Kidney epithelial cell (primary cell): ENCODE measurements around the gene NARF. TPM values are rescaled to one million over a fixed set of nuclear protein-coding genes. Genes with fewer than 3 reads are reported as not detected.

Experiments used
- DNase-seq: peaks from one replicate; pipeline ENCODE4 v3.0.0-alpha.2; 2010; ENCODE audit warnings: low read depth
- H3K27me3 ChIP-seq: 2 replicates; pipeline ENCODE4 v1.6.0; 2011; ENCODE audit warnings: low read length; ENCODE audit not compliant: control insufficient read depth, insufficient read depth
- H3K36me3 ChIP-seq: 2 replicates; pipeline ENCODE4 v1.5.1; 2011; ENCODE audit warnings: low read length; ENCODE audit not compliant: control insufficient read depth, insufficient read depth
- H3K4me3 ChIP-seq: 2 replicates; pipeline ENCODE4 v1.5.1; 2011; ENCODE audit warnings: low read depth, mild to moderate bottlenecking, control low read depth, low read length
- total RNA-seq: library from RNA; depleted of rRNA; stranded (reverse); fragments of >200 nt; gene quantifications from 2 replicates; pipeline ENCODE4 v1.2.3, GENCODE V29; 2015
- TF ChIP-seq, protein P1 (sequence below): IDR thresholded peaks from 2 replicates; pipeline ENCODE4 v1.5.1; 2011; ENCODE audit warnings: mild to moderate bottlenecking, moderate library complexity, low read length, control low read depth, inconsistent platforms; ENCODE audit not compliant: insufficient read depth, poor library complexity, severe bottlenecking

The NARF gene
- total RNA-seq, 1 donor from 2014 or later, result 59.9 TPM

DNA sequence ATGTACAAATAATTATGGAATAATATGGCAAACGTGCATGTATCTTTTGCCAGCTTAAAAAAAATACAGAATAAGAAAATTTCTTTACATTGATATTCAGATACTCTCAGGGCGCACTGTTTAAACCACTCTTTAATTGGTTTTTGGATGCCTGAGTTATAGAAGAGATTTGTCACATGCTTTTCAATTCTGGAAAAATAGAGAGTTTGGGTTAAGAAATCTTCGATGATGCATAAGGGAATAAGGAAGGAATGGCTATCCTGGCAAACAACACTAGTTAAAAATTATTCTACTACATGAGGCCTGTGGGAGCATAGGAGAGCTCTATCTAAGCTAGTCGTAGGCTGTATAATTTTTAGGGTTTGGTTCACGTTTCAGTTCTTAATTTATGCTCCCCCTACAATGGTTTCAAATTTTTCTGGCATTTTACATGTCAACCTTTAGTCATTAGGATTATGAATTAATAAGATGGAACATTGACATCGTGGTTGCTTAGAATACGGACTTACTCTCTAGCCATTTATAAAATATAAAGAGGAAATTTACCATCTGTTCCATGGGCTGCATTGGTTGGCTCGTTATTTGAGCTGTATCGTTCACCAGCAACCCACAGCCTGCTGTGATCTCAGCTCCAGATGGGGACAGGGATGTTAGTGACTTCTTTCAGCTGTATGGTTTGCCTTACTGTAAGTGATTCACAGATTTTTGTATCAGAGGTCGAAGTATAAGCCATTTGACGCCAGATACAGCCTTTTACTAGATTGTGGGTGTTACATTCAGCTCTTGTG, 15.9 kb downstream of the NARF start:
- DNase-seq, result no peak
- Histone ChIP-seq H3K36me3 (no peaks in the 10 kb centered on the region), H3K27me3 (no peaks in the 10 kb centered on the region), H3K4me3 (no peak overlapping the region)
- TF ChIP-seq, protein P1, sequence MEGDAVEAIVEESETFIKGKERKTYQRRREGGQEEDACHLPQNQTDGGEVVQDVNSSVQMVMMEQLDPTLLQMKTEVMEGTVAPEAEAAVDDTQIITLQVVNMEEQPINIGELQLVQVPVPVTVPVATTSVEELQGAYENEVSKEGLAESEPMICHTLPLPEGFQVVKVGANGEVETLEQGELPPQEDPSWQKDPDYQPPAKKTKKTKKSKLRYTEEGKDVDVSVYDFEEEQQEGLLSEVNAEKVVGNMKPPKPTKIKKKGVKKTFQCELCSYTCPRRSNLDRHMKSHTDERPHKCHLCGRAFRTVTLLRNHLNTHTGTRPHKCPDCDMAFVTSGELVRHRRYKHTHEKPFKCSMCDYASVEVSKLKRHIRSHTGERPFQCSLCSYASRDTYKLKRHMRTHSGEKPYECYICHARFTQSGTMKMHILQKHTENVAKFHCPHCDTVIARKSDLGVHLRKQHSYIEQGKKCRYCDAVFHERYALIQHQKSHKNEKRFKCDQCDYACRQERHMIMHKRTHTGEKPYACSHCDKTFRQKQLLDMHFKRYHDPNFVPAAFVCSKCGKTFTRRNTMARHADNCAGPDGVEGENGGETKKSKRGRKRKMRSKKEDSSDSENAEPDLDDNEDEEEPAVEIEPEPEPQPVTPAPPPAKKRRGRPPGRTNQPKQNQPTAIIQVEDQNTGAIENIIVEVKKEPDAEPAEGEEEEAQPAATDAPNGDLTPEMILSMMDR, result no peak

DNA sequence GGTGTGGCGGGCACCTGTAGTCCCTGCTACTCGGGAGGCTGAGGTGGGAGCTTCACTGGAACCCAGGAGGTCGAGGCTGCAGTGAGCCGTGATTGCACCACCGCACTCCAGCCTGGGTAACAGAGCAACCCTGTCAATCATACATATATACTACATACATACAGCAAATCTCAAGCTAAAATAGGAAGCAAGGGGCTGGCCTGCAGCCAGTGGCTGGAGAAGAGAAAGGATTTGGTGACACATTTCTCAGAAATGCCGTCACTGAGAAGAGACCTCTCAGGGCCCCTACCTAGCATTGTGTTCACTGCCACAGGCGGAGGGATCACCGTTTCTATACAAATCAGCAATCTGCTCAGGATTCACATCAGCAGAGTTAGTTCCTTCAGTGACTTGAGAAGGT, 16.9 kb downstream of the NARF start:
- TF ChIP-seq, protein P1, result no peak
- Histone ChIP-seq H3K27me3 (no peaks in the 10 kb centered on the region), H3K4me3 (no peak overlapping the region), H3K36me3 (peaks cover 1% of the 10 kb centered on the region)
- no peak for DNase-seq

DNA sequence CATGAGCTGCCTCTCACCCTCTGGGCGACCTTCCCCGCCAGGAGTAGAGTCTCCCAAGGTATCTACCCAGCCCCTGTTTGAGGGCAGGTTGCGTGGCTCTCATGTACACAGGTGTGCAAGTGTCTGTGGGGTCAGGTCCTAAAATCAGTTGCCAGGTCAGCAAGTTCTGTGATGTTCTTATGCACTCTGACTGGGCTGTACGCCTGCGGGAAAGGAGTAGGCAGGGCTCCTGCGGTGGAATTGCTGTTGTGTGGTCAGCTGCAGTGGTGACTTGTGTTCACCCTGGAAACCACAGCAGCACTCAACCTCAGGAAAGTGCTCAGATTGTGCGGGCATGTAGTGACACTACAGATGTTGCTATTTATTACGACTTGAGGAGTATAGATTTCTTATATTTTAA, 19.4 kb downstream of the NARF start:
- TF ChIP-seq, protein P1, result no peak
- peaks cover 1% of the 10 kb centered on the region for H3K36me3 ChIP-seq
- no peak overlapping the region for H3K4me3 ChIP-seq
- no peak for DNase-seq
- no peaks in the 10 kb centered on the region for H3K27me3 ChIP-seq

DNA sequence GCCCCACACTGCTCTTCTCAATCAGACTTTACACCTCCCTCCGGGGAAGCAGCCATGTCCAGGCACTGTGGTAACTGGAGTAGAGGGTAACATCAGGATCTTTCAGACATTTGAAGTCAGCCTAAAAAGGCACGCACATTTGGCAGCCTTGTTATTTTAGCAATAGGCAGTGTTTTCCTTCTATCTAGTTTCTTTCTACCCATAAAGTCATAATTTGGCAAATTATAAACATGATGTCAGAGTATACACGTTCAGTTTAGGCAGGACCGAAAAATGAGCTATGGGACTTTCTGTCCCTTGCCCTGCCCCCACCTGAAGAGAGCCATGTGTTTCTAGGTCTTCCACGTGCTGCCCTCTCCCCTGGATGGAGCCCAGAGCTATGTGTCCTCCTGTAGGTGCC, 21.1 kb downstream of the NARF start:
- H3K36me3 ChIP-seq, result peaks cover 1% of the 10 kb centered on the region
- no peak overlapping the region for H3K4me3 ChIP-seq
- TF ChIP-seq, protein P1, result no peak
- no peaks in the 10 kb centered on the region for H3K27me3 ChIP-seq
- DNase-seq, result no peak

DNA sequence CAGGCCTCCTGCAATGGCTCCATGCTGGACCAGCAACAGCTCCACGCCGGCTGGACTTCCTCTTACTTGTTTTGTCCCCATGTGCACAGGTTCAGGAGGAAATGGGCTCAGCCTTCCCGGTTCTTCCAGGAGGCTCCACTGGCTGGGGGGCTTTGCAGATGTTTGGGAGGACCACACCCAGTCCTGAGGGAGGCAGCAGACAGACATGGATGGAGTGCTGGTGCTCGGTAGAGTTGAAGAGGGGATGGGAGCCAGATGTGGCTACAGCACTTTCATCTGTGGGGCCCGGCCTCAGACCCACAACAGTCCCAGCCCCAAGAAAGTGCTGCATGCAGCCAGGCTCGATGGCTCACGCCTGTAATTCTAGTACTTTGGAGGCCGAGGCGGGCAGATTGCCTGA, 21.8 kb downstream of the NARF start:
- no peak for DNase-seq
- H3K27me3 ChIP-seq, result no peaks in the 10 kb centered on the region
- TF ChIP-seq, protein P1, result no peak
- peaks cover 1% of the 10 kb centered on the region for H3K36me3 ChIP-seq
- H3K4me3 ChIP-seq, result no peak overlapping the region

DNA sequence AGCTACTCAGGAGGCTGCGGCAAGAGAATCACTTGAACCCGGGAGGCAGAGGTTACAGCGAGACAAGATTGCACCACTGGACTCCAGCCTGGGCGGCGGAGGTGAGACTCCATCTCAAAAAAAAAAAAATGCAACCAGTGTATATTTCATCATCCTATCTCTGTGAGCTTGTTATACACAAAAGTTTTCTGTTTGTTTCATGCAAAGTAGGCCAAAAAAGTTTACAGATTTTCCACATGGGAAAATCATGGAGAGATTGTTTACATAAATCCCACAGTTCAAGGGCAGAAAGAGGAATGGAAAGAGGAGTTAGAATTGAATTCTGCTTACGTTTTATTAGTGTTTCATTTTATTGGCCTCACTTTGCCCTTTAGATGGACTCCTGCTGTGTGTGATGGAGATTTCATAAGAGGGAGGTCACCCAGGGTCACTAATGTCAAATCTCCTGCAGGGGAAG, 24.7 kb downstream of the NARF start:
- TF ChIP-seq, protein P1, result no peak
- no peak for DNase-seq
- H3K27me3 ChIP-seq, result no peaks in the 10 kb centered on the region
- H3K36me3 ChIP-seq, result peaks cover 1% of the 10 kb centered on the region
- H3K4me3 ChIP-seq, result no peak overlapping the region
